DND-41 (cell line): Measurements from ENCODE around the gene DST.

Experiments used
- ATAC-seq: fragments of 200-7000 bp; cut with Tn5 transposase; 3 replicates; pipeline ENCODE4 v1.9.1; 2021; ENCODE audit warnings: low read depth; ENCODE audit not compliant: insufficient read depth
- DNase-seq: peaks from one replicate; pipeline ENCODE4 v3.0.0-alpha.2; 2020
- H2AFZ ChIP-seq: 2 replicates; pipeline ENCODE4 v1.6.0; 2012; ENCODE audit warnings: low read depth, low read length
- H3K27ac ChIP-seq: 2 replicates; pipeline ENCODE4 v1.5.1; 2012; ENCODE audit warnings: low read length, inconsistent platforms
- H3K27me3 ChIP-seq: fragments of 200-600 bp; sonication (generic); 2 replicates; pipeline ENCODE4 v1.6.0; 2012; ENCODE audit warnings: low read length, mild to moderate bottlenecking, inconsistent platforms; ENCODE audit not compliant: insufficient read depth, poor library complexity
- H3K36me3 ChIP-seq: 2 replicates; pipeline ENCODE4 v1.5.1; 2012; ENCODE audit warnings: low read length, inconsistent platforms; ENCODE audit not compliant: insufficient read depth
- H3K4me1 ChIP-seq: 2 replicates; pipeline ENCODE4 v1.5.1; 2012; ENCODE audit warnings: mild to moderate bottlenecking, low read length; ENCODE audit not compliant: insufficient read depth
- H3K4me2 ChIP-seq: 2 replicates; pipeline ENCODE4 v1.6.0; 2012; ENCODE audit warnings: mild to moderate bottlenecking, moderate library complexity, low read length, inconsistent platforms; ENCODE audit not compliant: insufficient read depth
- H3K4me3 ChIP-seq, 2 experiments: fragments of 200-600 bp in 1 of 2; shearing (Covaris generic) in 1 of 2; 2 replicates each; pipeline ENCODE4 v1.5.1; 2012 to 2016; ENCODE audit warnings: inconsistent platforms in 2 of 2, low read length in 2 of 2, mild to moderate bottlenecking in 2 of 2, low read depth in 1 of 2, moderate library complexity in 1 of 2
- H3K79me2 ChIP-seq: 2 replicates; pipeline ENCODE4 v1.6.0; 2012; ENCODE audit warnings: low read length, inconsistent platforms; ENCODE audit not compliant: insufficient read depth
- H3K9ac ChIP-seq: 2 replicates; pipeline ENCODE4 v1.6.0; 2012; ENCODE audit warnings: low read depth, mild to moderate bottlenecking, inconsistent platforms, low read length, moderate library complexity
- H3K9me3 ChIP-seq: 2 replicates; pipeline ENCODE4 v1.5.1; 2012; ENCODE audit warnings: low read length, moderate library complexity, mild to moderate bottlenecking, inconsistent platforms; ENCODE audit not compliant: insufficient read depth, severe bottlenecking
- H4K20me1 ChIP-seq: 2 replicates; pipeline ENCODE4 v1.6.0; 2012; ENCODE audit warnings: low read length; ENCODE audit not compliant: insufficient read depth
- EZH2 ChIP-seq: IDR thresholded peaks from 3 replicates; pipeline ENCODE4 v1.6.1; 2012; ENCODE audit warnings: borderline replicate concordance, low read depth, mild to moderate bottlenecking, moderate library complexity, low read length, inconsistent platforms; ENCODE audit not compliant: severe bottlenecking
- TF ChIP-seq, protein P1 (sequence below): IDR thresholded peaks from 2 replicates; pipeline ENCODE4 v1.5.1; 2012; ENCODE audit warnings: borderline replicate concordance, low read length, moderate library complexity, mild to moderate bottlenecking; ENCODE audit not compliant: poor library complexity, severe bottlenecking; ENCODE audit errors: extremely low read depth

Gene DST

DNA sequence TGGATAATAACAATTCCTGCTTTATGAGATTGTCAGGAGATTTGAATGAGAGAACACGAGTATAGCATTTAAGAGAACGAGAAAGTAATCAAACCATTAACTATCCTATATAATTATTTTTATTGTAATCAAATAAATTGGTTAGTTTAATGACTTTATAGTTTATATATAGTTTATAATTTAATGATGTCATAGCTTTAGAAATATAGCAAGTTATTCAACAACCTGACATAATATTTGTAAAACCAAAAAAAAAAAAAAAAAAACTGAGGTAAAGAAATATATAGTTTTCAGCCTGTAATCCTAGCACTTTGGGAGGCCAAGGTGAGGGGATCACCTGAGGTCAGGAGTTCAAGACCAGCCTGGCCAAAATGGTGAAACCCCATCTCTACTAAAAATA is 26.4 kb upstream of the DST start:
- Histone ChIP-seq H3K9ac (no peak overlapping the region), H3K79me2 (no peaks in the 10 kb centered on the region), H3K4me2 (no peak overlapping the region), H3K36me3 (no peaks in the 10 kb centered on the region), H3K4me3 (no peak overlapping the region), H4K20me1 (no peaks in the 10 kb centered on the region), H3K4me1 (peaks cover 14% of the 10 kb centered on the region), H3K27me3 (peaks cover 2% of the 10 kb centered on the region), H2AFZ (no peak overlapping the region), H3K9me3 (no peaks in the 10 kb centered on the region), H3K27ac (no peak overlapping the region)
- TF ChIP-seq, protein P1, sequence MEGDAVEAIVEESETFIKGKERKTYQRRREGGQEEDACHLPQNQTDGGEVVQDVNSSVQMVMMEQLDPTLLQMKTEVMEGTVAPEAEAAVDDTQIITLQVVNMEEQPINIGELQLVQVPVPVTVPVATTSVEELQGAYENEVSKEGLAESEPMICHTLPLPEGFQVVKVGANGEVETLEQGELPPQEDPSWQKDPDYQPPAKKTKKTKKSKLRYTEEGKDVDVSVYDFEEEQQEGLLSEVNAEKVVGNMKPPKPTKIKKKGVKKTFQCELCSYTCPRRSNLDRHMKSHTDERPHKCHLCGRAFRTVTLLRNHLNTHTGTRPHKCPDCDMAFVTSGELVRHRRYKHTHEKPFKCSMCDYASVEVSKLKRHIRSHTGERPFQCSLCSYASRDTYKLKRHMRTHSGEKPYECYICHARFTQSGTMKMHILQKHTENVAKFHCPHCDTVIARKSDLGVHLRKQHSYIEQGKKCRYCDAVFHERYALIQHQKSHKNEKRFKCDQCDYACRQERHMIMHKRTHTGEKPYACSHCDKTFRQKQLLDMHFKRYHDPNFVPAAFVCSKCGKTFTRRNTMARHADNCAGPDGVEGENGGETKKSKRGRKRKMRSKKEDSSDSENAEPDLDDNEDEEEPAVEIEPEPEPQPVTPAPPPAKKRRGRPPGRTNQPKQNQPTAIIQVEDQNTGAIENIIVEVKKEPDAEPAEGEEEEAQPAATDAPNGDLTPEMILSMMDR = no peak
- no peak for TF ChIP-seq EZH2
- ATAC-seq (no peak), DNase-seq (no peak)

DNA sequence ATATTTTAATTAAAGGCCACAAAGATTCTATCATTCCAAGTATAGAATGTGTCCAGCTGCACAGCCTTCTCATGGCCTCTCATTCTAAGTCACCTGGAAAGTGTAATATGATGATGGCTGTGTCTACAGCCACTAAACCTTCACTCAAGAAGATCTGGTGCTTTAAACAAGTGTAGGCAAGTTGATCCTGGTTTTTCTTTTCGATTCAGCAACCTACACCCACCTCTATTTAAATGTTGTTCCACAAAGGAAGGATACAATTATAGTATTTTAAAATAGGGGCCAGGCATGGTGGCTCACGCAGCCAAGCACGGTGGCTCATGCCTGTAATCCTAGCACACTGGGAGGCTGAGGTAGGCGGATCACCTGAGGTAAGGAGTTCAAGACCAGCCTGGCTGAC is 25.5 kb upstream of the DST start:
- no peak for ATAC-seq
- H3K4me2 ChIP-seq = no peak overlapping the region
- H3K4me1 ChIP-seq = peaks cover 14% of the 10 kb centered on the region
- TF ChIP-seq, protein P1 = no peak
- TF ChIP-seq EZH2 = no peak
- peaks cover 3% of the 10 kb centered on the region for H3K27me3 ChIP-seq
- H3K79me2 ChIP-seq = no peaks in the 10 kb centered on the region
- H3K9me3 ChIP-seq = no peaks in the 10 kb centered on the region
- H3K4me3 ChIP-seq = no peak overlapping the region
- no peaks in the 10 kb centered on the region for H3K36me3 ChIP-seq
- no peak overlapping the region for H2AFZ ChIP-seq
- no peaks in the 10 kb centered on the region for H4K20me1 ChIP-seq
- no peak for DNase-seq
- H3K9ac ChIP-seq = no peak overlapping the region
- H3K27ac ChIP-seq = no peak overlapping the region

DNA sequence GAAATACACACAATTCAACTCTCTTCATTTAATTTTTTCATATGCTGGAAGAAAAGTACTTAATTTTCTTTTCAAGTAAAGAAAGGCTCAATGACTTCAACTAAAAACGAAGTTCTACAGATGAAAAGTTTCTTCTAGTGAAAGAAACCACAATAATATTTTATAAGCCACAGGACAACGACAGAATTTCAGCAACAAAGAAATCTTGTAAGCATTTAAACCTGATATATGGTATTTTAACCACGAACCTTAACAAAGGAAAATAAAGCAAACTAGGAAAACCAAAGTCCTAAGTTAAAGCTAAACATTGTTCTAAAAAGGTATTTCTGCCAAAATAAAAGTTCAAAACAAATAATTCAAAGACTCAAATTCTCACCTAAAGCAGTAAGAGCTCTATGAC is 24.6 kb upstream of the DST start:
- Histone ChIP-seq H3K27me3 (peaks cover 3% of the 10 kb centered on the region), H3K9ac (no peak overlapping the region), H2AFZ (no peak overlapping the region), H3K4me1 (peaks cover 11% of the 10 kb centered on the region), H3K27ac (no peak overlapping the region), H3K79me2 (no peaks in the 10 kb centered on the region), H4K20me1 (no peaks in the 10 kb centered on the region), H3K36me3 (no peaks in the 10 kb centered on the region), H3K9me3 (no peaks in the 10 kb centered on the region), H3K4me2 (no peak overlapping the region), H3K4me3 (no peak overlapping the region)
- DNase-seq (no peak), ATAC-seq (no peak)
- TF ChIP-seq, protein P1 = no peak
- no peak for TF ChIP-seq EZH2

DNA sequence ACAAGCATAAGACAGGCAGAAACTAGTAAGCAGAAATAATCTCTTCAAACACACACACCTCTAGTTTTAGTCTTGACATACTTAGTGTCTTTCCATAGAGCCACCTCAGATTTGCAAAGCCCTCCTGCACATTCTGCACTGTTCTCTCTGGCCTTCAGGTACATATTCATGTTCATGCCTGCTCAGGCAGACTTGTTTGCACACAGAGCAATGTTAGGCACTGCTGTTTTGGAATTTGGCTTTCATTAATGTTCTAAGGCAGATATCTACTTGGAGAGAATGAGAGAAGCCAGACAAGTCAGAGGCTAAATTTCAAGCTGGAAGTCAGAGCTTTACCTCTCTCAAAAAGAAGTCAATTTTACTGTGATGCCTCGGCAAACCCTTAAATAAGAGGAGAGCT is 21.3 kb upstream of the DST start:
- H3K9ac ChIP-seq = no peak overlapping the region
- no peaks in the 10 kb centered on the region for H3K9me3 ChIP-seq
- no peaks in the 10 kb centered on the region for H3K79me2 ChIP-seq
- no peak overlapping the region for H2AFZ ChIP-seq
- H3K27me3 ChIP-seq = peaks cover 3% of the 10 kb centered on the region
- ATAC-seq (no peak), DNase-seq (no peak)
- H3K4me3 ChIP-seq = no peak overlapping the region
- no peak overlapping the region for H3K27ac ChIP-seq
- H3K36me3 ChIP-seq = no peaks in the 10 kb centered on the region
- no peak for TF ChIP-seq EZH2
- TF ChIP-seq, protein P1 = no peak
- H4K20me1 ChIP-seq = no peaks in the 10 kb centered on the region
- H3K4me2 ChIP-seq = no peak overlapping the region
- H3K4me1 ChIP-seq = no peaks in the 10 kb centered on the region
